Progenitor cell of endocrine pancreas (in vitro differentiated cells): ENCODE data around the gene CAMKK1. TPM values are rescaled to one million over a fixed set of nuclear protein-coding genes. Genes with fewer than 3 reads are reported as not detected.

ENCODE experiments used
- DNase-seq: peaks from one replicate; pipeline ENCODE4 v3.0.0; 2021; ENCODE audit warnings: low spot score; ENCODE audit not compliant: unreplicated experiment
- H3K27ac Mint-ChIP-seq: 2 replicates; pipeline ENCODE4 v1.8.0; 2021; ENCODE audit warnings: mild to moderate bottlenecking, moderate library complexity, mixed read lengths
- H3K27me3 Mint-ChIP-seq: 2 replicates; pipeline ENCODE4 v1.8.0; 2021; ENCODE audit warnings: mixed read lengths
- H3K36me3 Mint-ChIP-seq: 2 replicates; pipeline ENCODE4 v1.8.0; 2022; ENCODE audit warnings: mixed read lengths; ENCODE audit not compliant: insufficient read depth
- H3K4me1 Mint-ChIP-seq: 2 replicates; pipeline ENCODE4 v1.8.0; 2021; ENCODE audit warnings: low read depth, mixed read lengths
- H3K4me3 Mint-ChIP-seq: 2 replicates; pipeline ENCODE4 v1.8.0; 2021; ENCODE audit warnings: low read depth, mild to moderate bottlenecking, moderate library complexity, mixed read lengths
- H3K9me3 Mint-ChIP-seq: 2 replicates; pipeline ENCODE4 v1.8.0; 2021; ENCODE audit warnings: low read depth, mixed read lengths
- total RNA-seq: library from RNA; stranded (reverse); gene quantifications from 2 replicates; pipeline ENCODE4 v1.2.1, GENCODE V29; 2021
- TF ChIP-seq, protein P1 (sequence below): fragments of 200-600 bp; sonication (generic); IDR thresholded peaks from one replicate; pipeline ENCODE4 v1.5.0; 2021; ENCODE audit warnings: antibody characterized with exemption, mild to moderate bottlenecking; ENCODE audit not compliant: unreplicated experiment

Gene CAMKK1
- total RNA-seq, 1 donor from 2014 or later: 3.6 TPM

DNA sequence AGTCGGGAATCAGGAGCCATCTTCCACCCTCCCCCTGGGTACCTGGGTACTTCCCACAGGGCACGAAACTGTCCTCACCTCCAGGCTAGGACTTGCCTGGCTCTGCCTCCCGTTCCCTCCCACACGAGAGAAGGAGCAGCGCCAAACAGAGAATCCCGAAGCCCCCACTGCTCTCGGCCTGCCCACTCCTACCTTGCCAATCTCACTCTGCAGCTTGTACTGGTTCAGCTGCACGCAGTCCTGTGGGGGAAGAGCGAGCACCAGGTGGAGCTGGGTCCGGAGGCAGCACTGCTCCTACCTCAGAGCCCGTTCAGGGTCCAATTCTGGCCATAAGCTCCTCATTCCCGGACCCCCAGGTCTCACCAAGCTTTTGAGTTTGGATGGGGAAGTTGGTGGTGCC lies 8.7 kb downstream of the CAMKK1 start:
- no peak overlapping the region for H3K27ac Mint-ChIP-seq
- H3K4me3 Mint-ChIP-seq: no peak overlapping the region
- TF ChIP-seq, protein P1, sequence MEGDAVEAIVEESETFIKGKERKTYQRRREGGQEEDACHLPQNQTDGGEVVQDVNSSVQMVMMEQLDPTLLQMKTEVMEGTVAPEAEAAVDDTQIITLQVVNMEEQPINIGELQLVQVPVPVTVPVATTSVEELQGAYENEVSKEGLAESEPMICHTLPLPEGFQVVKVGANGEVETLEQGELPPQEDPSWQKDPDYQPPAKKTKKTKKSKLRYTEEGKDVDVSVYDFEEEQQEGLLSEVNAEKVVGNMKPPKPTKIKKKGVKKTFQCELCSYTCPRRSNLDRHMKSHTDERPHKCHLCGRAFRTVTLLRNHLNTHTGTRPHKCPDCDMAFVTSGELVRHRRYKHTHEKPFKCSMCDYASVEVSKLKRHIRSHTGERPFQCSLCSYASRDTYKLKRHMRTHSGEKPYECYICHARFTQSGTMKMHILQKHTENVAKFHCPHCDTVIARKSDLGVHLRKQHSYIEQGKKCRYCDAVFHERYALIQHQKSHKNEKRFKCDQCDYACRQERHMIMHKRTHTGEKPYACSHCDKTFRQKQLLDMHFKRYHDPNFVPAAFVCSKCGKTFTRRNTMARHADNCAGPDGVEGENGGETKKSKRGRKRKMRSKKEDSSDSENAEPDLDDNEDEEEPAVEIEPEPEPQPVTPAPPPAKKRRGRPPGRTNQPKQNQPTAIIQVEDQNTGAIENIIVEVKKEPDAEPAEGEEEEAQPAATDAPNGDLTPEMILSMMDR: no peak
- H3K9me3 Mint-ChIP-seq: no peaks in the 10 kb centered on the region
- DNase-seq: no peak
- no peaks in the 10 kb centered on the region for H3K36me3 Mint-ChIP-seq
- peaks cover 3% of the 10 kb centered on the region for H3K4me1 Mint-ChIP-seq
- peaks cover 9% of the 10 kb centered on the region for H3K27me3 Mint-ChIP-seq

DNA sequence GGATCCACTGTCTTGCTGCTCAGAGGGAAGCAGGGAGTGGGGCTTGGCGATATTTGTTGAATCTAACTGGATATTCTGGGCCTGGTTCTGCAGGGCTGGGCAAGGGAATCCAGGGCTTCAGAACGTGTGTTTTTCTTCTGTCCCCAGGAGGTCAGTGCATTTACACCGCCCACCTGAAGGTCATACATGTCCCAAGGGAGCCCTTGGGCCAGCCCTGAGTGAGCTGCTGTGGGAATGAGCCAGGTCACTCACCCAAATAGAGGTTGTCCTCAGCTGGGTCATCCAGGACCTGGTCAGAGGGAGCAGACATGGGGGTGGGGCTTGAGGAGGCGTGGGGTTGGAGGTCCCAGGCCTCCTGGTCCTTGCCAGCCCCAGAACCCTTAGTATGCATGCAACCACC lies 10.6 kb downstream of the CAMKK1 start:
- DNase-seq: no peak
- H3K36me3 Mint-ChIP-seq: no peaks in the 10 kb centered on the region
- H3K4me3 Mint-ChIP-seq: no peak overlapping the region

DNA sequence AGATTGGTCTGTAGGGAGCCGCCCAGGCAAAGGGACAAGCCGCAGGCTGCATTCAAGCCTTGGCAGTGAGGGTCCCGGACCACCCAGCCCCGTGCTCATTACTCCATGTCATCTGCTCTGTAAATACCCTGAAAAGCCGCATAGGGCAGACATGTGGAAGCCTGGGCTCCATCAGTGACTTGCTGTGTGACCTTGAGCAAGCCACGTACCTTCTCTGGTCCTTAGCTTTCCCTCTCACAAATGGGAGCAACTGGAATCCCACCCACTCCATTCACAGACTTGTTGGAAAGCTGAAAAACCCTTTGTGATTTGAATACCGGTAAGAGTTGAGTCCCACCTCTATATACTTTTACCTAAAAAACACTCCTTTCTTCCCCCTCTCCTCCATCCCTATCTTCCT lies 11.9 kb downstream of the CAMKK1 start:
- peaks cover 2% of the 10 kb centered on the region for H3K4me1 Mint-ChIP-seq
- no peak for DNase-seq
- TF ChIP-seq, protein P1: no peak
- no peak overlapping the region for H3K4me3 Mint-ChIP-seq
- no peaks in the 10 kb centered on the region for H3K36me3 Mint-ChIP-seq
- H3K9me3 Mint-ChIP-seq: no peaks in the 10 kb centered on the region
- H3K27me3 Mint-ChIP-seq: no peaks in the 10 kb centered on the region
- no peak overlapping the region for H3K27ac Mint-ChIP-seq

More for the DNA sequence above, 10.6 kb downstream of the CAMKK1 start:
- Mint-ChIP-seq H3K27me3 (peaks cover 4% of the 10 kb centered on the region), H3K9me3 (no peaks in the 10 kb centered on the region), H3K27ac (no peak overlapping the region), H3K4me1 (peaks cover 2% of the 10 kb centered on the region)
- TF ChIP-seq, protein P1: no peak

DNA sequence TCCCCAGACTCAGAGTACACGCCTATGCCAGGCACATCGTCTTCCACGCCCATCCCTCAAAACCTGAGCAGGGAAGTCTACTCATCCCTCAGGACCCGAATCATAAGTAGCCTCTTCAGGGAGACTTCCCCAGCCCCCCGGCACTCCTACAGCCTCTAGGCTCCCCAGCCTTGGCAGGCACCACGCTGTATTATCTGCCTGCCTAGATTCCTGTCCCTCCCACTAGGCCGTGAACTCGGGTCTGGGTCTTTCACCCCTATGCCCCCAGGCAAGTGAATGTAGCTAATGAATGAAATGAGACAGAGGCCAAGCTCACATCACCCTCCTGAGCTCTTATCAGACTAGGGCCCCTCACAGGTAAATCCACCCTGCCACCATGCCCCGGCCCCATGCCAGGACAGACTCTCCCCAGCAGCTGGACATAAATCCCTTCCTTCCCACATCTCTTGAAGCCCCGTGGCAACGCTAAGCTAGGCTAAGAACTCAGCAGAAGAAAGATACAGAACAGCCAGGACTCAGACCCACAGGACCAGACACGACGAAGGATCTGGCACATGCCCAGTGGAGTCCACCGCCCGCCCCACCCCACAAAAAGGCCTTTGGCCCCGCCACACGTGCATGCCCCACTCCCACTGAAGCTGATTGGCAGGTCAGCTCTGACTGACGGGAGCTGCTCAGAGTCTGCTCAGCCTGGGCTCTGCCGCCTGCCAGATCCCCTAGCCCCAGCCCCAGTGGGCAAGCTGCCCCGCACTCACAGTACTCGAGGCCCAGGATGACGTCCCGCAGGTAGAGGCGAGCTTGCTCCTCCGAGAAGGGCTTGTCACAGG lies 13.0 kb downstream of the CAMKK1 start:
- H3K4me1 Mint-ChIP-seq: peaks cover 2% of the 10 kb centered on the region
- no peaks in the 10 kb centered on the region for H3K36me3 Mint-ChIP-seq
- H3K4me3 Mint-ChIP-seq: no peak overlapping the region
- no peaks in the 10 kb centered on the region for H3K9me3 Mint-ChIP-seq
- H3K27ac Mint-ChIP-seq: peak overlapping the region; percentile 46
- DNase-seq: no peak
- TF ChIP-seq, protein P1: no peak
- no peaks in the 10 kb centered on the region for H3K27me3 Mint-ChIP-seq

DNA sequence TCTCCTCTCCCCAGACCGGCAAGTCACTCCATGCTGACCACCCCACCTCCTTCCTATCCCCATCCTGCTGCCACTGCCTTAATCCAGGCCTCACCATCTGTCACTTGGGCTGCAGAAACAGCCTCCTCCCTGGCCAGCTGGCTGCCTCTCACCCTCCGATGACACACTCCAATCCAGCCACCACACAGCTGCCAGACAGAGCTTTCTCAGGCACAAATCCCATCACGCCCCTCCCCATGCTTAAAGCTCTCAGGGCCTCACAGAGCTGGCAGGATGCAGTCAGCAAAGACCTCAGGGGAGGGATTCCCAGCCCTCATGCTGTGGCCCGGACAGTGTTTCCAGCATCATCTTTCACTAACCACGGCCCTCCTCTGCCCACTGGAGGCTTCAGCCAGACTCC lies 13.7 kb downstream of the CAMKK1 start:
- Mint-ChIP-seq H3K27ac (peak overlapping the region; percentile 46), H3K9me3 (no peaks in the 10 kb centered on the region), H3K27me3 (no peaks in the 10 kb centered on the region), H3K4me3 (no peak overlapping the region), H3K4me1 (peaks cover 2% of the 10 kb centered on the region), H3K36me3 (no peaks in the 10 kb centered on the region)
- TF ChIP-seq, protein P1: no peak
- no peak for DNase-seq
